Measurements from ENCODE around the gene OPTC.
"Not testable (repeated sequence)": the region's sequence is repeated elsewhere in the genome, so short reads cannot be mapped to it uniquely, and the experiment has no call there.

The OPTC gene

DNA sequence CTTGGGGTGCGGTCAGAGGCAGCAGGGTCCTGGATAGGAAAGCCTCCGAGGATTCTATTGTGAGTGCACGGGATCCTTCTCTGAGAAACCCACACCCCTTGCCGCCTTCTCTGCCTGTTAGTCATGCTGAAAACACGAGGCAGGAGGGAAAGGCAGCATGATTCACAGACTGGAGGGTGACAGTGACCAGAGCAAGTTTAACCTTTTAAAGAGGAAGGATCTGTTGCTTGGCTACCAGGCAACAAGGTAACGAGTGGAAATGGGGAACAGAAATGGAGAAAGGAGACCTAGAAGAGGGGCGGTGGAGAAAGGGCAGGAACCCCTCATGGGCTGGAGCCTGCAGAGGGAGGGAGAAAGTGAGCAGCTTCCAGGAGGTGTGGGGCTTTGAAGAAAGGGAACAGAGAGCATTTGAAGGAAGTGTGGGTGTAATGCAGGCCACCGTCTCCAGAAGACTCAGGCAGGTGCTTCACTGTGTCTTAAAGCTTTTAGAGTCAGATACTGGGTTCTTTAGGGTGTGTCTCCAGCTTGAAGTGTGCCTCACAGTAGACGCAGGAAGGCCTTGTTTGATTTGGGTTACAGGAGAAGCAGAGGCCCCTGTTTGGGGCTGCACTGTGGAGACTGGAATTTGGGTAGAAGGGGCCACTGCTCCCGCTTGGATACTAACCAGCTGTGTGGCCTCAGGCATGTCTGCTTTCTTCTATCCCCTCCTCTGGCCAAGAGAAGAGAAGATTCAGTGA lies 19.1 kb downstream of the OPTC start:
- no peaks in the 10 kb centered on the region for H3K36me3 ChIP-seq (ENCODE audit: control insufficient read depth, insufficient read depth, low read length)
- H3K27ac ChIP-seq (ENCODE audit: insufficient read depth, low read depth, low read length, poor library complexity, severe bottlenecking) = no peak overlapping the region
- no peak overlapping the region for H3K4me3 ChIP-seq (ENCODE audit: insufficient read depth, low read depth, low read length)
- no peaks in the 10 kb centered on the region for H3K9me3 ChIP-seq (ENCODE audit: control insufficient read depth, low read length)
- H3K4me1 ChIP-seq (ENCODE audit: control insufficient read depth, insufficient read depth, low read length) = peaks cover 44% of the 10 kb centered on the region
- peaks cover 7% of the 10 kb centered on the region for H3K27me3 ChIP-seq (ENCODE audit: control insufficient read depth, insufficient read depth, low read length, poor library complexity, severe bottlenecking)
- WGBS, 2 experiments = 63 to 64% methylated on average over 10 of the region's 10 CpGs

DNA sequence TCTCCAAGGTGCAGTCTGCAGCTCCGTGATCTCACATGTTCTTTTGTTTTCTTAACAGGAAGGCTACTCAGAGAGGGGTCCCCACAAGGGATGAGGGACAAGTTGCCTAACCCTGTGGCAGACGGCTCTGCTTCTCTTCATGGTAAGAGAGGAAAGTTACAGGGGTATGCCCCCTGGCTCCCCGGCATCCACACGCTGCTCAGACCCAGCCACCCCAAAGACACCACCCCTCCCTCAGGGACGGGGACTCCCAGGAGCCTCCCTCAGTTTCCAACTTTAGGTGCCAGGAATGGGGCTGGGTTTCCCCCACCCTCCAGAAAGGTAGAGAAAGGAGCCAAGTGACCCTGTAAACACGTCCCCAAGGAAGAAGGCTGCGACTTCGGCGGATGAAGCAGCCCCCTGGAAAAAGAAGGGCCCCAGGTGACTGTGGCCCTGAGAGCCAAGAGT lies 19.7 kb downstream of the OPTC start:
- no peak overlapping the region for H3K27ac ChIP-seq (ENCODE audit: insufficient read depth, low read depth, low read length, poor library complexity, severe bottlenecking)

GRCh38 chr1:203516184-203516583 lies 22.2 kb downstream of the OPTC start:
- peak overlapping the region; percentile 26 for H3K27ac ChIP-seq (ENCODE audit: insufficient read depth, low read depth, low read length, poor library complexity, severe bottlenecking)
- H3K36me3 ChIP-seq (ENCODE audit: control insufficient read depth, insufficient read depth, low read length) = no peaks in the 10 kb centered on the region
- no peak overlapping the region for H3K4me3 ChIP-seq (ENCODE audit: insufficient read depth, low read depth, low read length)
- H3K9me3 ChIP-seq (ENCODE audit: control insufficient read depth, low read length) = no peaks in the 10 kb centered on the region
- 87 to 89% methylated on average over 9 of the region's 9 CpGs for WGBS, 2 experiments
- peaks cover 43% of the 10 kb centered on the region for H3K4me1 ChIP-seq (ENCODE audit: control insufficient read depth, insufficient read depth, low read length)
- peaks cover 14% of the 10 kb centered on the region for H3K27me3 ChIP-seq (ENCODE audit: control insufficient read depth, insufficient read depth, low read length, poor library complexity, severe bottlenecking)

More for the DNA sequence above, 19.7 kb downstream of the OPTC start:
- H3K9me3 ChIP-seq (ENCODE audit: control insufficient read depth, low read length) = no peaks in the 10 kb centered on the region
- H3K27me3 ChIP-seq (ENCODE audit: control insufficient read depth, insufficient read depth, low read length, poor library complexity, severe bottlenecking) = peaks cover 10% of the 10 kb centered on the region
- no peak overlapping the region for H3K4me3 ChIP-seq (ENCODE audit: insufficient read depth, low read depth, low read length)
- no peaks in the 10 kb centered on the region for H3K36me3 ChIP-seq (ENCODE audit: control insufficient read depth, insufficient read depth, low read length)
- H3K4me1 ChIP-seq (ENCODE audit: control insufficient read depth, insufficient read depth, low read length) = peaks cover 40% of the 10 kb centered on the region
- WGBS, 2 experiments = 42 to 44% methylated on average over 9 of the region's 9 CpGs

DNA sequence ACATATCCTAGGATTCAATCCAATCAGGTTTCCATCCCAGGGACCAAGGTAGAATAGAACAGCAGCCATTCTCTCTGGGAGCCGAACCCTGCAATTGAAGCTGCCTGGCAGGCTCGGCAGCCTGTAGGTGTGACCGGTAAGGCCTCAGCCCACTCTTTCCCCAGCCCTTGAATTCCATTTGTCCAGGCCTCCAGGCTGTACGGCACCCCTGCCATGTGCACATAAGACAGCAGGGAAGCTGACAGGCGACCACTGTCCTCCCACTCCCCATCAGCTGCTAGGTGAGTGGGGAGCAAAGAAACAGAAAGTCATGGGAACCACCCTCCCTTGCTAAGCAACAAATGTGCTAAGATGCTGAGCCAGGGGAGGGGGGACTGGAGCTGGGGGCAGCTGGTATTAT lies 23.0 kb downstream of the OPTC start:
- no peaks in the 10 kb centered on the region for H3K36me3 ChIP-seq (ENCODE audit: control insufficient read depth, insufficient read depth, low read length)
- H3K27ac ChIP-seq (ENCODE audit: insufficient read depth, low read depth, low read length, poor library complexity, severe bottlenecking) = no peak overlapping the region
- no peaks in the 10 kb centered on the region for H3K9me3 ChIP-seq (ENCODE audit: control insufficient read depth, low read length)
- 67 to 71% methylated on average over 5 of the region's 5 CpGs for WGBS, 2 experiments
- peaks cover 14% of the 10 kb centered on the region for H3K27me3 ChIP-seq (ENCODE audit: control insufficient read depth, insufficient read depth, low read length, poor library complexity, severe bottlenecking)
- H3K4me3 ChIP-seq (ENCODE audit: insufficient read depth, low read depth, low read length) = no peak overlapping the region
- peaks cover 50% of the 10 kb centered on the region for H3K4me1 ChIP-seq (ENCODE audit: control insufficient read depth, insufficient read depth, low read length)

DNA sequence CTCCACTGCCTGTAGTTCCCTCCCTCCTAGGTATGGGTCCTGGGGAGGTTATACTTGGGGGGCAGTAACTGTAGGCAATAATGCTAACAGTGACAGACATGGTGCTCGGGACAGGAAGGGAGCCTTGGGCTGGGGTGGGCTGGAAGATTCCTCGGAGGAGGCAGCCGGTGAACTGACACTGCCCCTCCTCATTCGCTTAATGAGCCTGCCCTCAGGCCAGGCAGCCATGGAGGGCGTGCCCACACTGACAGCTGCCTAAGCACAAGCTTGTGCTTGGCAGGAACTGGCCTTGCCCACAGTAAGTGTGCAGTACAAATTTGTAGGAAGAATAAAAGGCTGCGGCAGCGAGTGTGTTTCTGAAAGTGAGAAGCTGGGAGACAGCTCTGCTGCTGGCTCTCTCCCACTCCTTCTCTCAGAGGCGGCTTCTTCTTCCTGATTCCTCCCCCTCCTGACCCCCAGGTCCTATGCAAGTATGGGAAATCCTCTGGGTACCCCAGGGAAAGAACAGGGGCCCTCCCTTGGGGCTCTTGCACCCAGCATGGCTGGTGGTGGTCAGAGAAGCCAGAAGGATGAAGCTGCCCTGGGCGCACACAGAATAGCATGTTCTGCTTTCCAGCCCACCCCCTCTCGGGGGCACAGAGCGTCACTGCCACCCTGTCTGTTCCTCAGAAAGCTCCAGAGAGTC lies 23.6 kb downstream of the OPTC start:
- no peaks in the 10 kb centered on the region for H3K36me3 ChIP-seq (ENCODE audit: control insufficient read depth, insufficient read depth, low read length)
- H3K4me3 ChIP-seq (ENCODE audit: insufficient read depth, low read depth, low read length) = no peak overlapping the region
- H3K9me3 ChIP-seq (ENCODE audit: control insufficient read depth, low read length) = no peaks in the 10 kb centered on the region
- no peak overlapping the region for H3K27ac ChIP-seq (ENCODE audit: insufficient read depth, low read depth, low read length, poor library complexity, severe bottlenecking)
- H3K4me1 ChIP-seq (ENCODE audit: control insufficient read depth, insufficient read depth, low read length) = peaks cover 55% of the 10 kb centered on the region
- WGBS, 2 experiments = 62 to 67% methylated on average over 11 of the region's 11 CpGs
- H3K27me3 ChIP-seq (ENCODE audit: control insufficient read depth, insufficient read depth, low read length, poor library complexity, severe bottlenecking) = peaks cover 14% of the 10 kb centered on the region

DNA sequence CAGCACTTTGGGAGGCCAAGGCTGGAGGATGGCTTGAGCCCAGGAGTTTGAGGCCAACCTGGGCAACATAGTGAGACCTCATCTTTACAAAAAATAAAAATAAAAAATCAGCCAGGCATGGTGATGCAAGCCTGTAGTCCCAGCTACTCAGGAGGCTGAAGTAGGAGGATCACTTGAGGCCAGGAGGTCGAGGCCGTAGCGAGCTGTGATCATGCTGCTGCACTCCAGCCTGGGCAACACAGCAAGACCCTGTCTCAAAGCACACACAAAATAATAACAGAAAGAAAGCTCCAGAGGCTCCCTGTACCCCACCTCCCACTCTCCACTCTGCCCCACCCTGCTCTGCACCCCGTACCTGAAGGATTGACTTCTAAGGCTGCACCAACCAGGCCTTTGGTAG lies 24.2 kb downstream of the OPTC start:
- Histone ChIP-seq H3K4me1 (ENCODE audit: control insufficient read depth, insufficient read depth, low read length) (peaks cover 53% of the 10 kb centered on the region), H3K27me3 (ENCODE audit: control insufficient read depth, insufficient read depth, low read length, poor library complexity, severe bottlenecking) (peaks cover 14% of the 10 kb centered on the region)
- H3K4me3 ChIP-seq (ENCODE audit: insufficient read depth, low read depth, low read length); H3K27ac ChIP-seq (ENCODE audit: insufficient read depth, low read depth, low read length, poor library complexity, severe bottlenecking); H3K9me3 ChIP-seq (ENCODE audit: control insufficient read depth, low read length); H3K36me3 ChIP-seq (ENCODE audit: control insufficient read depth, insufficient read depth, low read length): not testable (repeated sequence)
- WGBS, 2 experiments = 91 to 93% methylated on average over 4 of the region's 4 CpGs

- no peaks in the 10 kb centered on the region for H3K36me3 ChIP-seq (ENCODE audit: control insufficient read depth, insufficient read depth, low read length)
- no peaks in the 10 kb centered on the region for H3K9me3 ChIP-seq (ENCODE audit: control insufficient read depth, low read length)
- H3K4me1 ChIP-seq (ENCODE audit: control insufficient read depth, insufficient read depth, low read length) = peaks cover 49% of the 10 kb centered on the region
- 68 to 71% methylated on average over 7 of the region's 7 CpGs for WGBS, 2 experiments
- H3K4me3 ChIP-seq (ENCODE audit: insufficient read depth, low read depth, low read length) = no peak overlapping the region
- no peak overlapping the region for H3K27ac ChIP-seq (ENCODE audit: insufficient read depth, low read depth, low read length, poor library complexity, severe bottlenecking)
- H3K27me3 ChIP-seq (ENCODE audit: control insufficient read depth, insufficient read depth, low read length, poor library complexity, severe bottlenecking) = peaks cover 11% of the 10 kb centered on the region
These were observed 24.6 kb downstream of the OPTC start for GRCh38 chr1:203518541-203518940.

GRCh38 chr1:203519053-203519840 lies 25.3 kb downstream of the OPTC start:
- Histone ChIP-seq H3K4me1 (ENCODE audit: control insufficient read depth, insufficient read depth, low read length) (peaks cover 46% of the 10 kb centered on the region), H3K27ac (ENCODE audit: insufficient read depth, low read depth, low read length, poor library complexity, severe bottlenecking) (no peak overlapping the region), H3K36me3 (ENCODE audit: control insufficient read depth, insufficient read depth, low read length) (no peaks in the 10 kb centered on the region), H3K27me3 (ENCODE audit: control insufficient read depth, insufficient read depth, low read length, poor library complexity, severe bottlenecking) (peaks cover 11% of the 10 kb centered on the region), H3K4me3 (ENCODE audit: insufficient read depth, low read depth, low read length) (no peak overlapping the region), H3K9me3 (ENCODE audit: control insufficient read depth, low read length) (no peaks in the 10 kb centered on the region)
- WGBS, 2 experiments = 38% methylated on average over 8 to 10 of the region's 10 CpGs

GRCh38 chr1:203519896-203520295 lies 25.9 kb downstream of the OPTC start:
- H3K27me3 ChIP-seq (ENCODE audit: control insufficient read depth, insufficient read depth, low read length, poor library complexity, severe bottlenecking) = peaks cover 11% of the 10 kb centered on the region
- H3K36me3 ChIP-seq (ENCODE audit: control insufficient read depth, insufficient read depth, low read length) = no peaks in the 10 kb centered on the region
- no peak overlapping the region for H3K27ac ChIP-seq (ENCODE audit: insufficient read depth, low read depth, low read length, poor library complexity, severe bottlenecking)
- 76 to 78% methylated on average over 6 of the region's 6 CpGs for WGBS, 2 experiments
- H3K9me3 ChIP-seq (ENCODE audit: control insufficient read depth, low read length) = no peaks in the 10 kb centered on the region
- H3K4me1 ChIP-seq (ENCODE audit: control insufficient read depth, insufficient read depth, low read length) = peaks cover 49% of the 10 kb centered on the region
- H3K4me3 ChIP-seq (ENCODE audit: insufficient read depth, low read depth, low read length) = no peak overlapping the region

DNA sequence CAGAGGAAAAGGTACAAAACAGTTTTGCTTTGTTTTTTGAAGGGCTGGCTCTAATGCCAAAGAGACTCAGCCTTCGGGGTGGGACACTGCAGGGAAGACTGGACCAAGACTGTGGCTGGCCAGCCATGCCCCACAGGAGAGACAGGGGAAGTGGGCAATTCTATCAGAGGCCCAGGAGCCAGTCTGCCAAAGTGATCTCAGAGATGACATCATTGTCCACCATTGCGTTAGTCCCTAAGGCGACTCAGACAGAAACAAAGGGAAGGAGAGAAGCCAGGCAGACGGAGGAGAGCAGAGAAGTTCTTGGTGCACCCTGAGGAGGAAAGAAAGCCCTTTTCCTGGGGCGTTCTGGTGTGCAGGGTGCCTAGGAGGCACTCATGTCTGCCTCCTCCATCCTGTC lies 26.4 kb downstream of the OPTC start:
- H3K9me3 ChIP-seq (ENCODE audit: control insufficient read depth, low read length) = no peaks in the 10 kb centered on the region
- H3K4me1 ChIP-seq (ENCODE audit: control insufficient read depth, insufficient read depth, low read length) = peaks cover 53% of the 10 kb centered on the region
- no peaks in the 10 kb centered on the region for H3K36me3 ChIP-seq (ENCODE audit: control insufficient read depth, insufficient read depth, low read length)
- H3K27ac ChIP-seq (ENCODE audit: insufficient read depth, low read depth, low read length, poor library complexity, severe bottlenecking) = no peak overlapping the region
- WGBS, 2 experiments = 82 to 87% methylated on average over 5 of the region's 5 CpGs
- H3K4me3 ChIP-seq (ENCODE audit: insufficient read depth, low read depth, low read length) = no peak overlapping the region
- peaks cover 11% of the 10 kb centered on the region for H3K27me3 ChIP-seq (ENCODE audit: control insufficient read depth, insufficient read depth, low read length, poor library complexity, severe bottlenecking)

Data from ectodermal cell (in vitro differentiated cells).